AG04449 (cell line): ENCODE measurements around the gene FAM210B.

Source experiments
- CTCF ChIA-PET: fragments of 350-600 bp; formaldehyde crosslinking; extraction: SDS; loops from one replicate; lab custom pipeline; 2021; ENCODE audit warnings: antibody characterized with exemption; lab: Yijun Ruan, JAX
- POLR2A ChIA-PET: fragments of 400-600, 350-600 bp; formaldehyde crosslinking; extraction: SDS; loops from one replicate; lab custom pipeline; 2020; ENCODE audit warnings: antibody characterized with exemption, inconsistent platforms; lab: Yijun Ruan, JAX
- DNase-seq: peaks from one replicate; pipeline ENCODE4 v3.0.0-alpha.2; 2010; ENCODE audit warnings: low read depth, low spot score
- H3K4me3 ChIP-seq: 2 replicates; pipeline ENCODE4 v1.5.1; 2011; ENCODE audit warnings: low read depth, mild to moderate bottlenecking, control low read depth, low read length
- TF ChIP-seq, protein P1 (sequence below): IDR thresholded peaks from one replicate; pipeline ENCODE4 v1.5.1; 2011; ENCODE audit warnings: mild to moderate bottlenecking, moderate library complexity, low read length, control low read depth, inconsistent platforms; ENCODE audit not compliant: insufficient read depth; ENCODE audit errors: missing control alignments

Gene FAM210B

DNA sequence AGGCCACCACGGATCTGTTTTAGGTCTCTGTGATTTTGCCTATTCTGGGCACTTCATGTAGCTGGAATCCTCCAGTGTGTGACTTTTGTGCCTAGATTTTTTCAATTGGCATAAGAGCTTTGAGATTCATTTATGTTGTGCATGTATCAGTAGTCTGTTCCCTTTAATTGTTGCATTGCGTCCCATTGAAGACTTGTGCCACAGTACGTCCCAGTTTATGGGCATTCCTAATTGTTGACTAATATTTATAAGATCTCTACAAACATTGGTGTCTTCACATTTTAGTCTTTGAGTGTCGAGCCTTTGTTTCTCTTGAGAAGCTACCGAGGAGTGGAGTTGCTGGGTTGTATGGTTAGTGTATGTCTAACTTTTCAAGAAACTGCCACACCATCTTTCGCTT lies 704 bp upstream of the FAM210B start:
- POLR2A ChIA-PET: interaction anchor here (1.1 kb wide), 1 partner anchor 81 kb away, joined by 5 read pairs; no protein-coding TSS in a partner anchor
- H3K4me3 ChIP-seq: no peak overlapping the region
- CTCF ChIA-PET: interaction anchor here (1.0 to 3.3 kb wide), 2 partner anchors 15 to 1677 kb away, joined by 3 to 15 read pairs; no protein-coding TSS in a partner anchor
- no peak for DNase-seq
- TF ChIP-seq, protein P1, sequence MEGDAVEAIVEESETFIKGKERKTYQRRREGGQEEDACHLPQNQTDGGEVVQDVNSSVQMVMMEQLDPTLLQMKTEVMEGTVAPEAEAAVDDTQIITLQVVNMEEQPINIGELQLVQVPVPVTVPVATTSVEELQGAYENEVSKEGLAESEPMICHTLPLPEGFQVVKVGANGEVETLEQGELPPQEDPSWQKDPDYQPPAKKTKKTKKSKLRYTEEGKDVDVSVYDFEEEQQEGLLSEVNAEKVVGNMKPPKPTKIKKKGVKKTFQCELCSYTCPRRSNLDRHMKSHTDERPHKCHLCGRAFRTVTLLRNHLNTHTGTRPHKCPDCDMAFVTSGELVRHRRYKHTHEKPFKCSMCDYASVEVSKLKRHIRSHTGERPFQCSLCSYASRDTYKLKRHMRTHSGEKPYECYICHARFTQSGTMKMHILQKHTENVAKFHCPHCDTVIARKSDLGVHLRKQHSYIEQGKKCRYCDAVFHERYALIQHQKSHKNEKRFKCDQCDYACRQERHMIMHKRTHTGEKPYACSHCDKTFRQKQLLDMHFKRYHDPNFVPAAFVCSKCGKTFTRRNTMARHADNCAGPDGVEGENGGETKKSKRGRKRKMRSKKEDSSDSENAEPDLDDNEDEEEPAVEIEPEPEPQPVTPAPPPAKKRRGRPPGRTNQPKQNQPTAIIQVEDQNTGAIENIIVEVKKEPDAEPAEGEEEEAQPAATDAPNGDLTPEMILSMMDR: no peak

DNA sequence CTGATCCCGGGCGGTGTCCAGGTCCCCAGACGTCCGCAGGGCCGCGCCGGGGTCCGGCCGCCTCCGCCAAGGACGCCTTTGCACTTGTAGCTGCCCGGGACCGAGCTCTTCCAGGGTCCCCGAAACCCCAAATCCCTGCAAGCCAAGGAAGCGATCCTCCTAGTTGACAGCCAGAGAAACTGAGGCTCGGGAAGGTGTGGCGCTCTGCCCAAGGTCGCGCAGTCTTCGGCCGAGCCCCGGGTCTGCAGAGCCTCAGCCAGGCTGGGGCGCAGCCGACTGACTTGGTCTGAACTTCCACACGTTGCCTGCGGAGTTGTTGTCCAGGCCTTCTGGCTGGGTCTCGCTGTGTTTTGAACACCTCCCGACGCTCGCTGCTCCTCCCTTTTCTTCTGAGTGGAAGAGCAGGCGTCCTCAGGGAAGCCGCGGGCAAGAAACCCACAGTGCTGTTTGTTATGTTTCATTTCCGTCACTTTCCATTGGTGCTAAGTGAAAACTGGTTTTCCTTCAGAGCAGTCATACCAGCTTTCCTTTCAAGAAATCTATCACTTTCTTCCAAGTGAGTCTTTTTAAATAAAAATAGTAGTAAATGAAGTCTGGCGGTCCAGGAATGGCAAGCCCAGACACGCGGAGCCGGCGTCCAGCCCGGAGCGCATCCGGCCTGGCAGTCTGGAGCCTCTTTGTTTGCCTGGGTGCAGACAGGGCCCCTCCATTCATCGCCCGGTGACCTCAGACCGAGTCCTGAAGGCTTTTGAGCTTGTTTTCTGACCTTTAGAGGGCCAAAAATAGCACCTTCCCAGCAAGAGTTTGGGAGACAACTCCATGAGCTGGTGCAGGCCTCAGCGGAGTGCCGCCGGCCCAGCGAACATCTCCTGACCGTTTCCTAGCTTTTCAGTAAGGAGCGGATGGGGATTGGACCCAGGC lies 698 bp downstream of the FAM210B start:
- peak; percentile 16 for DNase-seq
- CTCF ChIA-PET: interaction anchor here (0.6 to 3.3 kb wide), 7 partner anchors 16 to 1712 kb away, joined by 3 to 15 read pairs (median 3); no protein-coding TSS in a partner anchor
- TF ChIP-seq, protein P1: no peak
- POLR2A ChIA-PET: interaction anchor here (0.7 to 1.1 kb wide), 2 partner anchors 80 to 1352 kb away, joined by 3 to 5 read pairs; no protein-coding TSS in a partner anchor
- H3K4me3 ChIP-seq: peak overlapping the region; percentile 83

DNA sequence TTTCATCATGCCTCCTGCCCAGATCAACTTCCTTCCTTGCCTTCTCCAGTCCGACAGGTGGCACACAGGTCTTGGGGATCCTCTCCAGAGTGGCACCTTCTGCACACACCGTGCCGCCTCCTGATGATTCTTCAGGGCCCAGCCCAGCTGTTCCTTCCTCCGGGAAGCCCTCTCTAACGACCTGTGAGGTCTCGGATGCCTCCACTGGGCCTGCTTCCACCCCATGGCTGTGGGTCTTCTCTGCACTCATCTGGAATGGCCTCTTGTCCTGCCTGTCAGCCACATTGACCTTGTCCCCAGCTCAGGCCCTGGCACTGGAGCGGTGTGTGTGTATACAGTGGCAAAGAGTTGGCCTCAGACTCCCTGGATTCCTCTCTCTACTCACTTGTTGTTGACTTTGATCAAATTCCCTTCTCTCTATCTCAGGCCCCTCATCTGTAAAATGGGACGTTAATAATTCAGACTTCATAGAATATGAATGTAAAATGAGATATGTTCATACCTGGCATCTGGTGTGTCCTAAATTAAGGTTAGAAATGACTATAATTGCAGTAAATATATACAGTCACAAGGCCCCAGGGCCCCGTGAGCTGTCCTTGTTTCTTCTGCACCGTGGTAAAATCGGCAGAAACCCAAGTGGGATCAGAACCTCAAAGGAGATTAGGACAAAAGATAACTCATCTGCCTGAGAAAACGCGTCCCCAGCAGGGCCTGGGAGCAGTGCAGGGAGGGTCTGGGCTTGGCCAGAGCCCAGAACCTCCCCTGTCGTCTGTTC lies 1.5 kb downstream of the FAM210B start:
- TF ChIP-seq, protein P1: no peak
- H3K4me3 ChIP-seq: peak overlapping the region; percentile 83
- DNase-seq: no peak
- CTCF ChIA-PET: interaction anchor here (1.2 to 1.8 kb wide), 6 partner anchors 15 to 1713 kb away, joined by 3 to 5 read pairs (median 4); no protein-coding TSS in a partner anchor
- POLR2A ChIA-PET: interaction anchor here (0.7 kb wide), 1 partner anchor 1351 kb away, joined by 3 read pairs; no protein-coding TSS in a partner anchor

DNA sequence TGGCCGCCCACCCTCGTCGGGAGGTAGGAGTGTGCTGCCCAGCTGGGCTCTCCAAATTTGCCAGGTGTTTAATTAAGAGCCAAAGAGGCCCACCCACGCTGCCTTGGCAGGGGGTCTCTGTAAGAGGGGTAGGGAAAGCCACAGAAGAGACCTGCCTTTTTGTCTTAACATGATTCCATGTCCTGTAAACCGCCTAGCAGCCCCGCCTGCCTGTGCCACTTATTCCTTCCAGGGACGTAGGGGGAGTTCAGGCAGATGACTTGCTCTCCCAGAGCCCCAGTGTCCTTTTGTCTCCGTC lies 2.1 kb downstream of the FAM210B start:
- TF ChIP-seq, protein P1: no peak
- H3K4me3 ChIP-seq: no peak overlapping the region
- ChIA-PET CTCF (interaction anchor here (1.4 to 1.8 kb wide), 3 partner anchors 17 to 1713 kb away, joined by 3 to 5 read pairs (median 3); no protein-coding TSS in a partner anchor), POLR2A (no interaction called here)
- no peak for DNase-seq

DNA sequence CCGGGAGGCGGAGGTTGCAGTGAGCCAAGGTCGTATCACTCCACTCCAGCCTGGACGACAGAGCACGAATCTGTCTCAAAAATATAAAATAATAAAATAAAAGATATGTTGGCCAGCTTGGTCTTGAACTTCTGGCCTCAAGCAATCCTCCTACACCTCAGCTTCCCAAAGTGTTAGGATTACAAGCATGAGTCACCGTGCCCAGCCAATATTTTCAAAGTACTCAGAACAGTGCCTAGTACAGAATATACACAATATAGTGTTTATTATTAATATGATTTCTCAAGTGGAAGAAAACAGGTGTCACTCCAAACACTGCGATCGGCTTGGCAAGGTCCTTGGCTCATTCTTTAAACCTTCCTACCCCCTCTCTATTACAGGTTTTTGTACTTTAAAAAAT lies 3.1 kb downstream of the FAM210B start:
- H3K4me3 ChIP-seq: no peak overlapping the region
- ChIA-PET POLR2A (no interaction called here), CTCF (interaction anchor here (1.5 to 1.8 kb wide), 3 partner anchors 18 to 39 kb away, joined by 3 to 6 read pairs (median 5); no protein-coding TSS in a partner anchor)
- DNase-seq: no peak
- TF ChIP-seq, protein P1: no peak
